Hematopoietic multipotent progenitor cell treated with erythropoietin and hydrocortisone succinate and interleukin-3 and kit ligand, for 15 days (in vitro differentiated cells): Measurements from ENCODE around the gene CFAP70.
A peak's percentile ranks its signal among the peaks of the same experiment; 100 is the strongest.

Source experiments
- DNase-seq: peaks from one replicate; pipeline ENCODE4 v3.0.0-alpha.2; 2015; ENCODE audit warnings: low spot score

The CFAP70 gene

DNA sequence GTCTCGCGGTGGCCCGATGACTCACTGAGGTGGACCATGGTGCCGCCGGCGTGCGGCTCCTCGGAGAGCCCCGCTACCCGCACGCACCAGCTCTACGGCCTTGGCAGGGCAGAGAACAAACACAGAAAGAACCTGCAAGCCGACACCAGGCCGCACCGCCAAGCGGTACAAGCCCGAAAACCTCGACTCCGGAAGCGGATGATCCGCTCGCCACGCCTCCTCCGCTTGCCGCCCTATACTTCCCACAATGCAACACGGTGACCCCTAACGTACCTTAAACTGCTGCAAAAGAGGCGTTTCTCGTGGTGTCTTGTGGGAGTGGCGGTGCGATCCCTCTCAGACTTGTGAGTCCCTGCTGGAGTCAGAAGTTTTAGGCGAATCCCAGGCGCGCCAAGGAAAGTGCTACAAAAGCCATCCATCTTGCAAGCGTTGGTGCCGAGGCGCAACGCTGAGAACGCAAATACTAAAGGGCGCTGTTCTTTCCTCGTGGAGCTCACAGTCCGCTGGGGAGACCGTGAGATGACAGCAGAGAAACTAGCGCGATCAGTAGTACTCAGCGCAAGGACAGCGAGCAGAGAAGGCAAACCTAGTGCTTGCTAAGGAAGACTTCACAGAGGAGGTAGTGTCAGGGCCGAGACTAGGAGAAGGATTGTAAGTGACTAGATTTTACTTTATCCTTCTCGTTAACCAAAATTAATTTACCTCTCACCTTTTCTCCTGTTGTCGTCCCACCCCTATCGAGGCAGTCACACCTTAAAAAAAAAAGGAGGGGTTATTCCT, 106.0 kb downstream of the CFAP70 start, which contains the start of gene MRPS16:
TSS of gene MRPS16 (minus strand) at position 200 of the 780 bp plus-strand sequence. CDS start at position 38, 162 bp downstream.
- DNase-seq: peak; percentile 96

- DNase-seq: no peak
These were observed 106.8 kb downstream of the CFAP70 start for GRCh38 chr10:73251683-73252444.

- no peak for DNase-seq
These were observed 110.4 kb downstream of the CFAP70 start for GRCh38 chr10:73248259-73248724.

DNA sequence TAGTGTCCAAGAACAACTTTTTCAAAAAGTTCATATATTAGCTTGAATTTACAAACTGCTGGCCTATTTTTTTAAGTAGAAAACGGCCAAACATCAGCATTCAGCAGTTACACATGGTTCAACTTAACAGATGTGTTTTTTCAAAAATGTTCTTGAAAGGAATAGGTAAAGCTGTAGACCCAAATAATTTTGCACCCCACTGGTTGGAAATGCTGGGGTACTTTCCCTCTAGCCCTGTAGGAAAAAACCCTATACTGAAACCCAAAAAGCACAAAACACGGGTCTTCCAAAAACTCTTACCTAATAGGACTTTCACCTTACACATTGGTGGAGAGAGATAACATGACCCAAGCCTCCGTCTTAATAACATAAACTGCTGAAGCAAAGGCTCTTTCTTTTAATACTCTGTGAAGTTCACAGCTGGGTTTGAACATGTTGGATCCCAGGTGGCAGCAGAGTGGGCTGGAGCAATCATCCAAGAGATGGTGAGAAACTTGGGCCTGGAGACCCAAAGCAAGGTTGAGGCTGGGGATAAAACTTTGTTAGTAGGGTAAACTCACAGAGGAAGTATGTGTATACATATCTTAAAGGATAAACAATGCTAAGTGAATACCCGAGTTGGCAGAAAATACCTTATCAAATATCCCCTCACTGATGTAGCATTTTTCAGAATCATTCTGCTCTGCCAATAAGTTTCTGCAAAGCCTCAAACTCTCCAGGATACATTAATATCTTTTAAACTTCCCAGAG, 111.0 kb downstream of the CFAP70 start:
- no peak for DNase-seq

DNA sequence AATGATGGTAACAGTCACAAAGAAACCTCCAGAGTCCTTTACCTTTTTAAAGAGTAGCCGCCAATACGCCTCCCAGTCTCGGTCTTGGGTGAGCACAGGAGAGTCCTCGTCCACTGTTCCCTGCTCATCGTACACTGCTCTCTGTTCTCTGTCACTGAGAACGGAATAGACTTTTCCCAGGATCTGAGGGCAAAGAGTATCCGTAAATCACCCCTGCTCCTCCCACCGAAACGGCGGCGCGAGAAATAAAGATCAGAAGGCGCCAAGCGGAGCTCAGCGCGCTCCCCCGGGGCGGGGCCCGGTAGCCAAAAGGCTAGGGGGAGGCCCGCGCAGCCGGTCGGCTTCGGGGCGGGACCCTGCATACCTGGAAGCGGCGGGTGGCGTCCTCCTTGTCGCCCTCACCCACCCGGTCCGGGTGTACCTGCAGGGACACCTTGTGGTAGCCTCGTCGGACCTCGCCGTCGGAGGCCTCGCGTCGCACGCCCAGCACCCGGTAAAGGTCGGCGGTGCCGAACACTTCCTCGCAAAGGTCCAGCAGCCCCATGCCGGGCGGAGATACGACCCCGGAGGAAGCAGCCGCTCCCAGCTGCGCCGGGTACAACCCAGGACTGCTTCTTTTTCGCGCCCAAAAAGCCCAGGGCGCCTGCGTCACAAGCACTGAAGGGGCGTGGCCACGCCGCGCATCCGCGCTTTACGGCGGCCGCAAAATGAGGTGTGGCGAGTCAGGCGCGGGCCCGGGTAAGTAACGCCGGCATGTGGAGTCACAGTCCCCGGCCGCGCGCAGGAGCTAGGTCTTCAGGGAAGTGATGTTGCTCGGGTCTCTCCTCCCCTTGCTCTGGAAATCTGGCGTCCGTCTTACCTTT, 111.8 kb downstream of the CFAP70 start, which contains the start of gene DNAJC9:
TSS of gene DNAJC9 (minus strand) at position 610 of the 863 bp plus-strand sequence. CDS start at position 544, 66 bp downstream.
- peak; percentile 96 for DNase-seq

- no peak for DNase-seq
These were observed 112.4 kb downstream of the CFAP70 start for GRCh38 chr10:73246322-73246645.

DNA sequence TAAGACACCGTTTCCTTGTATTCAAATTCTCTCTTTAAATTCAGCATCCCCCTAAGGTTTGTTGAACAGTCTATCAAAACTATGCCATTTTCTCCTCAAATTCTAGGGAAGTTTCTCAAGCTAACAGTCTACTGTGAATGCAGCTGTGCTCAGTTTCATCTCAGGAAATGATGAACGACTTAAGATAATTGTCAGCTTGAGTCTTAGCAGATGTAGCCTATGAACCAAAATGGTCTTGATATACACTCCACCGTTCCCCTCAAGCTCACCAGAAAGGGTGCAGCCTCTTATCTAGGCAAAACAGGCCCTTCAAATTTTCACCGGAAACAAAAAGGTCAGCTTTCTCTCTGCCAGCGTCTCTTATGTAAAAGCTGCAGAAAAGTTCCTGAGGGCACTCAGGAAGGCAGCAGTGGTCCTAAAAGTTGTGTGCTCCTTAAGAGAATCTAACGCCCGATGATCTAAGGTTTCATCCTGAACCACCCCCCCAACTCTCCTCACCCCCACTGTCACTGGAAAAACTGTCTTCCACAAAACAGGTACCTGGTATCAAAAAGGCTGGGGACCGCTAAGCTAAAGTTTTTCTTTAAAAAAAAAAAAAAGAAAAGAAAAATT, 113.7 kb downstream of the CFAP70 start:
- DNase-seq: peak; percentile 90

GRCh38 chr10:73239908-73240307, 118.8 kb downstream of the CFAP70 start:
- no peak for DNase-seq

GRCh38 chr10:73238990-73239566, 119.6 kb downstream of the CFAP70 start:
- DNase-seq: no peak

GRCh38 chr10:73234695-73235094, 124.0 kb downstream of the CFAP70 start:
- no peak for DNase-seq

- no peak for DNase-seq
These were observed 124.8 kb downstream of the CFAP70 start for GRCh38 chr10:73233883-73234282.

- DNase-seq: peak; percentile 46
These were observed 125.8 kb downstream of the CFAP70 start for GRCh38 chr10:73232887-73233286.

- no peak for DNase-seq
These were observed 129.1 kb downstream of the CFAP70 start for GRCh38 chr10:73229567-73229966.

DNA sequence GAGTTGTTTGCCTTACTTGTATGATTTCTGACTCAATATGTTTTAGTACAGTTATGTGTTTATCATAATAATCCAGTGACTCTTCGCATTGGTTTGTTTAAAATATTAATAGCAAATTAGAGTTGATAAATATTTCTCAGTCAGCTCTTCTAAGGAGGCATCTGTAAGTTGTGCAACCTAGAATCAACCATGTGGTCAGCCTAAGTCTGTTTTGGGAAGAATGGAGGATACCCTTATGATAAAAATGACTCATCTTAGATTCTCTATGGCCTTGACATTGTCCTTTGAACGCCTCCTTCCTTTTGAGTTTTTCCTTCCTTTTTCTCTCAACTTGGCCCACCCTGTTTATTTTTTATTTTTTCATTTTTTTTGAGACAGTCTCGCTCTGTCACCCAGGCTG, 130.4 kb downstream of the CFAP70 start:
- DNase-seq: no peak

- no peak for DNase-seq
These were observed 132.0 kb downstream of the CFAP70 start for GRCh38 chr10:73226663-73227062.

DNA sequence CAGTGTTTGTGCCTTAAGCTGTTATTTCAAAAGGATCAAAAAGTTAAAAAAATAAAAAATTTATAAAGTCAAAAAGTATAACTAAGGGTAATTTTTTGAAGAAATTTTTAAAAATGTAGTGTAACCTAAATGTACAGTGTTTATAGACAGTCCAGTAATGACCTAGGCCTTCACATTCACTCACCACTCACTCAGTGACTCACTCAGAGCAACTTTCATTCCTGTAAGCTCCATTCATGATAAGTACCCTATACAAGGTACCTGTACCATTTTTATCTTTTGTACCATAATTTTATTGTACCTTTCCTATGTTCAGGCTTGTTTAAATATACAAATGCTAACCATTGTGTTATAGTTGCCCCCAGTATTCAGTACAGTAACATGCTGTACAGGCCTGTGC, 133.1 kb downstream of the CFAP70 start:
- DNase-seq: no peak

GRCh38 chr10:73220989-73221388, 137.7 kb downstream of the CFAP70 start:
- DNase-seq: no peak

GRCh38 chr10:73219384-73219783, 139.3 kb downstream of the CFAP70 start:
- DNase-seq: no peak

DNA sequence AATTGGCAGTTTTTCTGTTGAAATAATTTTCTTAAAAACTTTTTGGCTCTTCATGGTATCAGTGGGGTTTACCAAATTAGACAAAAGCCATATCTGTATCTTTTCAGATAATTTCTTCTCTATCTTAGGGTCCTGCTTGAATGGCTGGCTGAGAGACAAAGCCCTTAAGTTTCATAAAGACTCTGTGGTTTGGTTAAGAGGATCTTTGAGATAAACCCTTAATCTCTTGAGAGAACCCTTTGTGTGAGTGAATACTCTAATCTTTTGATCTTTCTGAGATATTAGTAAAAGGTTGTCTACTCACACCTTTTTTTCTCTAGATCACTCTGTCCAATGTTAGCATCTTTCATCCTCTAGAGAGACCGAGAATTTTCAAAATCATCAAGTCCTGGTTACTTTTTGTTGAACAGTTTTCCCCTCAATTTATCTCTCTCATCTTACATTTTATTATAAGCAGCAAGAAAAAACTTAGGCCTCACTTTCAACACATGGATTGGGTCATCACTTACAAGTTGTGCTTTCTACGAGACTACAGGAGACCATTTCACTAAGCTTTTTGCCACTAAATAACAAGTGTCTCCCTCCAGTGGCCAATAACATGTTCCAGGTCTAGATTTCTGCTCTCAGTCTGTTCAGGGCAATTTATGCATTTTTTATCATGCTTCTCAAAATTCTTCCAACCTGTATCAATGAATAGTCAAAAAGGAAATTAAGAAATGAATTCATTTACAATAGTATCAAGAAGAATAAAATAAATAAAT, 140.1 kb downstream of the CFAP70 start:
- peak; percentile 30 for DNase-seq

- DNase-seq: no peak
These were observed 141.0 kb downstream of the CFAP70 start for GRCh38 chr10:73217628-73218027.
